Fibroblast of lung (primary cell): ENCODE measurements around the gene PDZD2.

ENCODE experiments used
- CTCF ChIP-seq, 2 donors: IDR thresholded peaks in 1 of 2; conservative IDR thresholded peaks in 1 of 2; 1 replicate in 1 of 2; 2 replicates in 1 of 2; pipeline ENCODE4 v1.5.1; 2011 to 2012; ENCODE audit warnings: low read length in 2 of 2, control low read depth in 1 of 2, inconsistent platforms in 1 of 2, low read depth in 1 of 2, mild to moderate bottlenecking in 1 of 2
- EZH2 ChIP-seq: IDR thresholded peaks from 2 replicates; pipeline ENCODE4 v1.5.1; 2012; ENCODE audit warnings: low read length, control low read depth, mild to moderate bottlenecking; ENCODE audit errors: missing control alignments

GRCh38 chr5:32029781-32030180 is 390.9 kb downstream of the PDZD2 start:
- TF ChIP-seq CTCF (conservative IDR thresholded peaks at IDR 0.05 in 1 of 2, IDR thresholded peaks at IDR 0.05 in 1 of 2; ENCODE audit: low read depth in 1 of 2, low read length in 2 of 2) (no peak), EZH2 (no peak)
